ENCODE data around the gene TMEM91.
"Not testable (repeated sequence)": the region's sequence is repeated elsewhere in the genome, so short reads cannot be mapped to it uniquely, and the experiment has no call there.

TMEM91 gene
- 1.8 to 5.1 reads per million in 2 donors for total RNA-seq

DNA sequence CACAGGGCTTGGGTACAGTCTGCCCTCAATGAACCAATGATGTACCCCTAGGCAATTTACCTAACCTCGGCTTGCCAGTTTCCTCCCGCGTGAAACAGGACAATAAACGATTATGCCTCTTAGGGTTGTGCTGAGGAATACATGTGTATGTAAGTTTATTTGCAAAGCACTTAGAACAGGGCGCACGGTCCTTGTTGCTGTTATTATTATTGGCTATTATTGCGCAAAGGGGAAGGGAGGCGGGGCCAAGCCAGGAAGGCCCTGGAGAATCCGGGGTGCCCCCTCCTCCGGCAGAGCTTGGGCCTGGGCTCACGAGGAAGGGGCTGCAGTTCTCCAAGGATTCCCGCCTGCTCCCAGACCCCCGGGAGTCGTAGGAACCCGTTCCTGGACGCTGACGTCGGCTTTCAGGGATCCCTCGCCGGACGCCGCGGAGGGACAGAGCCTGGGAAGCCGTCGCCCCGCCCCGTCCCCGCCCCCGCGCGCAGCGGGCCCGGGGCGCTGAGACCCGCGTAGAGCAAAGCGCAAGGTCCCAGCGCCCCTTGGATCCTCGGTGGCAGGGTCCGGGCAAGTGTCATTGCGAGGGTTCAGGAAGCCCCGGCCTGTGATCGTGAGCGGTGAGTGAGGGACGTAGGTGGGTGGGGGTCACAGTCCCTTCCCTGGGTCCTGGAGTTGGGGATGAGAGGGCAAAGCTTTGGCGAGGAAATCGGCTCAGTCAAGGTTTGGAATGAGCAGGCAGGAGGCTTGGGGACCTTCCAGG is at the start of gene TMEM91:
Gene TMEM91, plus strand, starts transcription at position 293 of the 757 bp plus-strand sequence. CDS start 1,777 bp downstream, outside the sequence.
- no peak for DNase-seq

DNA sequence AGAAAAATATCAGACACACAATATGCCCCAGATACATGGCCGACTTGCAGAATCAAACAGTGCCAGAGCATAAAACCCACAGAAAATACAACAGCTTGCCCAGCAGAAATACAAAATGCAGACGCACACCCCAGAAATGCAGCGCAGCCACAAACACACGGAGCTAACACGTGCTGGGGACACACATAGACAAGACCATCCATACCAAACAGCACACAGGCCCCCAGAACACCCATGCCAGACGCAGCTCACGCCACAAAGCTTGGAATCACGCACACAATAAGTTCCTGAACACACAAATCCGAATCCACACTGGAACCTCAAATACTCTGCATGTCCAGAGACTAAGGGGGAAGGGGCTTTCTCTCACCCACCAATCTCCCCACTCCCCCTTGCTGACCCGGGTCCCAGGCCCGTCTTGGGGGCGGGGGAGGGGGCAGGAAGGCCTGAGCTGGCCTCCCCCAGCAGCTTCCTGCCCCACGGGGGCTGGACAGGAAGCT is 49.2 kb upstream of the TMEM91 start:
- no peak for DNase-seq

DNA sequence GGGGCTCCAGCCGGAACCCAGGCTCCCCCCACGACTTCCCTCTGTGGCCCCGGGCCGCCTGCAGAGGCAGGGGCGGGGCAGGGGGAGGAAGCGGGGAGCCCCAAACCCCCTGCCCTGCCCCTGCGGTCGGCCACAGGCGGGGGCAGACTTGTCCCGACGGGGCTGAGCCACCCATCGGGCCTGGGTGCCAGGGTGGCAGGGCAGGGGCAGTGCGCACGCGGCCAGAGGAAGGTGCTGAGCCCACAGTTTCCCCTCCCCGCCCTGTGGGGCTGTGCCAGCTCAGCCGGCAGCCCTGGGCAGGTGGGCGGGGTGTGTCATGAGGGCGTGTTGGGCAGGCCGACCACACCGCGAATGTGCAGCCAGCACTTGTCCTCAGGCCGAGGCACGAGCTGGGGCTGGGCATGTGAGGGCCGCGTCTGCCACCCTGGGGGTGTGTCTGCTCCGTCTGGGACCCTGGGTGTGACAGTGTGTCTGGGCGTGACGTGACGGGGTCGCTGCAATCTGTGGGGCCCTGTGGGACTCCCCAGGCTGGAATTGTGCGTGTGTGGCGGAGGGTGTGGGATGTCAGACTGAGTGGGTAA is 48.7 kb upstream of the TMEM91 start:
- DNase-seq: peak; percentile 89

- DNase-seq: no peak
These were observed 48.0 kb upstream of the TMEM91 start for GRCh38 chr19:41328157-41328841.

DNA sequence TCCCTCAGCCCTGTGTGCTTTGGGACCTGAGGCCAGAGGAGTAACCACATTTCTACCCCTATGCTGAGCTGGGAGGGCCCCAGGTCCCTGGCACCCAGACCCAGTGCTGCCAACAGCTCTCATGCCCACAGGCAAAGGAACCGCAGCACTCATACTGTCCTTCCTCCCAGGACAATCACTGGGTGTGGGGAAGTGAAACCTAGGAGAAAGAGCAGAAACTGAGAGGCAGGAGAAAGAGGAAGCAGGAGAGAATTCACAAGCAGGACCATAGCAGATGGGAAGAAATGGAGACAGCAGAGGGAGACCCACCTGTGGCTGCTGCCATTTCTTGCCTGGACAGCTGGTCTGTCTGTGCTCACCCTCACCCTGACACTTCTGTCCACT is 47.5 kb upstream of the TMEM91 start:
- DNase-seq: no peak

GRCh38 chr19:41330481-41330880 is 45.9 kb upstream of the TMEM91 start:
- no peak for DNase-seq

DNA sequence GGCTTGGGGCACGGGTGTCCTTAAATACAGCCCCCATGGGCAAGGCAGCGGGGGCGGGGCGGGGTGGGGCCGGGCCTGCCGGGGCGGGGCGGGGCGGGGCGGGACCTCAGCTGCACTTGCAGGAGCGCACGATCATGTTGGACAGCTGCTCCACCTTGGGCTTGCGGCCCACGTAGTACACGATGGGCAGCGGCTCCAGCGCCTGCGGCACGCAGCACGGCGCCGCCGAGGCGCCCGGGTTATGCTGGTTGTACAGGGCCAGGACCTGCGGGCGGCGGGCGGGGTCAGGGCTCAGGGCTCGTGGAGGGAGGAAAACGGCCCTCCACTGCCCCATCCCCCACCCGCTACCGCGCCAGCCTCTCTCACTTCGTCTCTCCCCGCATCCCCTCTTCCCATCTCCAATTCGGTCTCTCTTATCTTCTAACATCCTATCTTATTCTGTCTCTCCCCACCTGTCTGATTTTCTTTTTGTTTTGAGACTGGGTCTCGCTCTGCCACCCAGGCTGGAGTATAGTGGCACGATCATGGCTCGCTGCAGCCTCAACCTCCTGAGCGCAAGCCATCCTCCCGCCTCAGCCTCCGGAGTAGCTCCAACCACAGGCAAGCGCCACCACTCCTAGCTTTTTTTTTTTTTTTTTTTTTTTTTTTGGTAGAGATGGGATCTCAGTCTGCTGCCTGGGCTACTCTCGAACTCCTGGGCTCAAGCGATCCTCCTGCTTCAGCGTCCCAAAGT is 45.2 kb upstream of the TMEM91 start:
- DNase-seq: no peak

DNA sequence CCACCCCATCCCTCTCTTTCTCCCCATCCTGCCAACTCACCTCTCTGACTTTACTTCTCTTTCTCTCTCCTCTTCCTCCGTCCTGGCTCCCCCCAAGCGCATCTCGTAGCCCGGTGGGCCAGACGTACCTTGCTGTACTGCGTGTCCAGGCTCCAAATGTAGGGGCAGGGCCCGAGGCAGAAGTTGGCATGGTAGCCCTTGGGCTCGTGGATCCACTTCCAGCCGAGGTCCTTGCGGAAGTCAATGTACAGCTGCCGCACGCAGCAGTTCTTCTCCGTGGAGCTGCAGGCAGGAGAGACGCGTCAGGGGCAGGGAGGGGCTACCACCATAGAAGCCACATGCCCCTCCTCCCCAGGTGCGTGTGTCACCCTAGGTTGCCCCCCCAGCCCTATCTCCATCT is 44.3 kb upstream of the TMEM91 start:
- no peak for DNase-seq

- no peak for DNase-seq
These were observed 43.9 kb upstream of the TMEM91 start for GRCh38 chr19:41332468-41332867.

- no peak for DNase-seq
These were observed 41.5 kb upstream of the TMEM91 start for GRCh38 chr19:41334793-41335192.

DNA sequence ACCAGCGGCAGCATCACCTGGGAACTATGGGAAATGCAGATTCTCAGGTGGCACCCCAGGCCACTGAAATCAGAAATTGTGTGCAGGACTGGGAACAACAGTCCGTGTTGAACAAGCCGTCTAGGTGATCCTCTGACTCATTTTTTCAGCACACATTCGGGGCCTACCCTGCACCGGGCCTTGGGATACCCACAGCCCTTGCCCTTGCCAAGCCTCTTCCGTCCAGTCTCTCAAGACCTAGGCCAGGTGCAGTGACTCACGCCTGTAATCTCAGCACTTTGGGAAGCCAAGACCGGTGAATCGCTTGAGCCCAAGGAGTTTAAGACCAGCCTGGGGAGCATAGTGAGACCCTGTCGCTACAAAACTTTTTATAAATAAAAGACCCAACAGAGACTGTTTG is 40.9 kb upstream of the TMEM91 start:
- no peak for DNase-seq

- no peak for DNase-seq
These were observed 36.4 kb upstream of the TMEM91 start for GRCh38 chr19:41339936-41340335.

GRCh38 chr19:41341669-41342490 is 34.5 kb upstream of the TMEM91 start:
- DNase-seq: no peak

- DNase-seq: no peak
These were observed 32.2 kb upstream of the TMEM91 start for GRCh38 chr19:41344162-41344561.

GRCh38 chr19:41346916-41347315 is 29.4 kb upstream of the TMEM91 start:
- DNase-seq: not testable (repeated sequence)

DNA sequence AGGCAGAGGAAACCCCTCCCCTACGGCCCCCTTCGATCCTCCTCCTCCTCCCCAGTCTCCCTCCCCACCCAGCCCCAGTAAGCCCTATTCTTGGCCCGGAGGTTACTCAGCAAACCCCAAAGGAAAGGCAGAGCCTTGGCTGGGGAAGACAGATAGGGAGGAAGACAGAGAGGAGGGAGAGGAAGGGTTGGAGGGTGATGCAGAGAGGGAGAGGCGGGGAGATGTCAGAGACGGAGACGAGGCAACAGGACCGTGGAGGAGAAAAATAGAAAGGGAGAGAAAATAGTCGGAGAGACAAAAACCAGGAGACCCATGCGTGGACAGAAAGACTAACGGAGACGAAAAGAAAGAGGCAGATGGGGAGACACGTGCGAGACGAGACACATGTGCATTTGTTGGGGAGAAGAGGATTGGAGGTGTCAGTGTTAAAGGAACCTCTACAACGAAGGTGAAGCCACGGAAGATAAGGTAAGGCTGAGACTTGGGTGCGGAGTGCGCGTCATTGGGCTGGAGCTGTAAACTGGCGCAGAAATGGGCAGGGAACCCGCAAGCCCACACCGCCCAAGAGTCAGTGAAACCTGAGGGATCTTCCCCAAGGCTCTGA is 25.5 kb upstream of the TMEM91 start:
- DNase-seq: no peak

DNA sequence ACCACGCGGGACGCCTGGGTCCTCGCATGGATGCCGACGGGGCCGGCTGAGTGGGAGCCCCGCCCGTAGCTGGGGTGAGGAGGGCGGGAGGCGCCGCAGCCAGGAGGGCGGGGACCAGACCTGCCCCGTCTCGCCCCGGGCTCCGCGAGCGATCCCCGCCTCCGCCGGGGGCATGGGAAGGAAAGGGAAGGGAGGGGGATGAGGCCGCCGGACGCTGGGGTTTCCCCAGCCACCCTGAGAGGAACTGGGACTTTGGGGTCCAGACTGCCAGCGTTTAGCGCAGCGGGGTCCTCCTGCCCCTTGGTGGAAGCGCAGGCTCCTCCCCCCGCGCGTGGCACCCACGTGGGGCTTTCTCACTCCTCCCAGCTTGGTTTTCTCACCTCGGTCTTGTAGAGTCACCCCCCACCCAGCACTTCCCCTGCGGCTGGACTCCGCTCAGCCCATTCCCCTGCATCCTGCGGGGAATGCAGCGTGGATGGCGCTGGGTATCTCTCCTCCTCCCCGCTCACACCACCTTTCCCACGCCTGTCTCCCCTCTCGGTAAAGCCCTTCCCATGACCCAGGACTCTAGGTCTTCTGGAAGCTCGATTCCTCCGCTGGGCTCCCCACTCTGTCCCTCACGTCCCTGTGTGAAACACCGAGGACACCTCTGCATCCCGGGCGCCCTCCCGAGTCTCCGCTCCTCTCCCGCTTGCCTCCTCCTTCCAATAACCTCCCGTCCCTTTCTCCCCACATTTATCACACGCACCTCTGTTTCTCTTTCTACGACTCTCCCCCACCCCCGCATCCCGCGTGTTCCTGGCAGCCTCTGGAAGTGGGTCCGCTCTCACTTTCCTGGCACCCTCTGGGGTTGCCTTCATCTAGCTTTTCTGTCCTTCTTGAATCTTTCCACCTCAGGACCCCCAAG is 24.7 kb upstream of the TMEM91 start:
- peak; percentile 83 for DNase-seq

- no peak for DNase-seq
These were observed 24.1 kb upstream of the TMEM91 start for GRCh38 chr19:41352279-41352608.

GRCh38 chr19:41352609-41353465 is 23.5 kb upstream of the TMEM91 start:
- peak; percentile 70 for DNase-seq
